ENCODE data around the gene SMURF1. TPM values are rescaled to one million over a fixed set of nuclear protein-coding genes. Genes with fewer than 3 reads are reported as not detected.
A peak's percentile ranks its signal among the peaks of the same experiment; 100 is the strongest.

Gene SMURF1
- polyA plus RNA-seq (2012; ENCODE audit: missing spikeins) = 4.2 TPM

DNA sequence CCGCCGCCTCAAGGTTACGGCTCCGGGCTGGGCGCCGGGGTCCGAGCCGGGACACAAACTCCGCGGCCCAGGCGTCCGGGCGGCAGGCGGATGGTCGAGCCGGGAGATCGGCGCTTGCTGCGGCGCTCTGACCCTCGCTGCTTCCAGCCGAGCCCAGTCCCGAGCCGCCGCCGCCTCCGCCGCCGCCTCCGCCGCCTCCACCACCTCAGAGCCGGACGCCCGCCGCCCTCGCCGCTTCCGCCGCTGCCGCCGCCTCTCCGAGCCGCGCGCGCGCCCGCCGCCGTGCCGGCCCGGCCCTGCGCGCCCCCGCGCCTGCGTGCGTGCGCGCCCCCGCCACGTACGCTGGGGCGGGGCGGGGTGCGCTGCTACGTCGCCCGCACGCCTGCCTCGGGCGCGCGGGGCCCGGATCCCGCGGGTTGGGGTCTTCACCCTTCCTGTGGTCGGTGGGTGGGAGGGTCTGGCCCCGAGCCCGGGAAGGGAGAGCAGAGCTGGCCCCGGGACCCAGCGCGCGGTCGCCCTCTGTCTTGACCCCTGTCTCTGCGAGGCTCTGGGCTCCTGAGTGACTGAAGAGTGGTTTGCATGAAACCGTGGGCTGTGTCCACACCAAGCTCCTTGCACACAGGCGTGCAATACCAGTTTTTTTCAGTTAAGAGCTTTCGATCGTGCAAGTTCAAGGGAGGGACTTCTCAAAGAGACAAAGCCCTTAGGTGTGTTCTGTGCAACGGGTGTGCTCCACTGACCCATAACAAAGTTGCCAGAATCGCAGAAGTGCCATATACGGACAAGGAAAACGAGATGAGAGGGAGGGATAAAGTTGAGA, at the start of gene SMURF1:
TSS of gene SMURF1 (minus strand) at position 256 of the 820 bp plus-strand sequence. CDS start 328 bp downstream, outside the sequence.
- TF ChIP-seq TAF1 (IDR thresholded peaks at IDR 0.05; ENCODE audit: borderline replicate concordance, low read depth, low read length) = no peak
- TF ChIP-seq POLR2AphosphoS5 (IDR thresholded peaks at IDR 0.05; ENCODE audit: low read depth, low read length) = no peak
- peak; percentile 70; the same call in 1 of the 2 replicates for TF ChIP-seq POLR2A (IDR thresholded peaks at IDR 0.05; ENCODE audit: low read depth, low read length)
- DNase-seq (ENCODE audit: insufficient read length) (peak; percentile 55), FAIRE-seq (peak; percentile 95)

DNA sequence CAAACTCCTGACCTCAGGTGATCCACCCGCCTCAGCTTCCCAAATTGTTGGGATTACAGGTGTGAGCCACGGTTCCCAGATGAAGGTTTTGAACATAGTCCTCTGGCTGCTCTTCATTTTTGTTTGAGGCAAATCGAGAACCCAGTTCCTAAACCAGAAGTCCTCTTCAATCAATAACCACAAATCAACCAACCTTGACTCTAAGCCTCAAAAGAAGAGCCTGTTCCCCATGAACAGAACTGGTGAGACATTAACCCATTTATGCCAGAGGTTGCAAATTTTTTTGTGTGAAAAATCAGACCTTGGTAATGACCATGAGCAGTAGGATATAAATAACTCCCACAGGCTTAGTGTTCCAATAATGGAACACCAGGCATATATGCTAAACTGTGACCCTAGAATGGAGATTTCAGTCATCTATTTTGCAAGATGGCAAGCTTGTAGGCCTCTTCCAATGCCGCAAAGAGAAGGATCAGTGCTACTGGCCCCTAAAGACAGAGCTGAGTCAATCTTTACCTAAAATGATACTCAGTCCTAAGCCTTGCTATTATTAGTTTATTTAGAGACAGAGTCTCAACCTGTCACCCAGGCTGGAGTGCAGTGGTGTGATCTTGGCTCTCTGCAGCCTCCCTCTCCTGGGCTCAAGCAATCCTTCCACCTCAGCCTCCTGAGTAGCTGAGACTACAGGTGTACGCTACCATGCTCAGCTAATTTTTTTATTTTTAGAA, 48.1 kb upstream of the SMURF1 start:
- no peak for TF ChIP-seq POLR2A (IDR thresholded peaks at IDR 0.05; ENCODE audit: low read depth, low read length)
- no peak for TF ChIP-seq POLR2AphosphoS5 (IDR thresholded peaks at IDR 0.05; ENCODE audit: low read depth, low read length)
- TF ChIP-seq TAF1 (IDR thresholded peaks at IDR 0.05; ENCODE audit: borderline replicate concordance, low read depth, low read length) = no peak
- FAIRE-seq = no peak

DNA sequence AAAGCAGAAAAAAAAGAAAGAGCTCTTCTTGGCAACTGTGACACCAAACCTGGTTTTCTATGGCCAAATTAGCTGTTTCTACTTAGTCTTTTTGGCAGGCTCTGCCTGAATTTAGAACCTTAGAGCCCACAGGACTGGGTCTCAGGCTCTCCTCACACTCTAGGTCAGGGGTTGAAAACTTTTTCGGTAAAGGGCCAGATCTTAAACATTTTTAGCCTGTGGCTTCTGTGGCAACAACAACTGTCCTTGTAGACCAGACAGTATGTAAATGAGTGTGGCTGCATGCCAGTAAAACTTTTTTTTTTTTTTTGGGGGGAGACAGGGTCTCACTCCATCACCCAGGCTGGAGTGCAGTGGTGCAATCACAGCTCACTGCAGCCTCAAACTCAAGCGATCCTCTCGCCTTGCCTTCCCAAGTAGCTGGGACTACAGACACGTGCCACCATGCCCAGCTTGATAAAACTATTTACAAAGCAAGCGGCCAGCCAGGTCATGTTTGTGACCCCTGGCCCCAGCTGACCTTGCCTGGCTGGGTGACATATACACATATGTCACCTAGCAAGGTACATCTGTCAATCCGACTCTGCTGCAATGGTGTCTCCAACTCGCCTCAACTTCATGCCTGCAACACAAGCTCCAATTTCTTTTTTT, 46.6 kb upstream of the SMURF1 start:
- DNase-seq (ENCODE audit: insufficient read length) = no peak
- no peak for TF ChIP-seq TAF1 (IDR thresholded peaks at IDR 0.05; ENCODE audit: borderline replicate concordance, low read depth, low read length)
- TF ChIP-seq POLR2AphosphoS5 (IDR thresholded peaks at IDR 0.05; ENCODE audit: low read depth, low read length) = no peak
- TF ChIP-seq POLR2A (IDR thresholded peaks at IDR 0.05; ENCODE audit: low read depth, low read length) = no peak
- no peak for FAIRE-seq

More for the DNA sequence above, 48.1 kb upstream of the SMURF1 start:
- no peak for DNase-seq (ENCODE audit: insufficient read length)

DNA sequence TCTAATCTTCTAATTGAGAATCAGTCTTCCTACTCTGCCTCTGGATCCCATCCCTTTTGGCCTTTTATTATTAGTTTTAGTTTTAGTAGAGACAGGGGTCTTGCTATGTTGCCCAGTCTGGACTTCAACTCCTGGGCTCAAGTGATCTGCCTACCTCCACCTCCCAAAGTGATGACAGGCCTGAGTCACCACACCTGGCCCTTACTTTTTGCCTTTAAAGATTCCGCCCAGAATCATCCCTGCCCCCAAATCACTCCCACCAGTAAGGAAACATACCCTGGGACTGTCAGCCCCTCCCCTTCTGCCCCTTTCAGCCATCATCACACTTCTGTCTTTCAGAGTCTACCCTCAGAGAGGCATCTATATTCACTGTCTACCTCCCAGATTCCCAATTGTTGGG, 45.3 kb upstream of the SMURF1 start:
- TF ChIP-seq POLR2A (IDR thresholded peaks at IDR 0.05; ENCODE audit: low read depth, low read length) (no peak), TAF1 (IDR thresholded peaks at IDR 0.05; ENCODE audit: borderline replicate concordance, low read depth, low read length) (no peak), POLR2AphosphoS5 (IDR thresholded peaks at IDR 0.05; ENCODE audit: low read depth, low read length) (no peak)
- DNase-seq (ENCODE audit: insufficient read length) = no peak

DNA sequence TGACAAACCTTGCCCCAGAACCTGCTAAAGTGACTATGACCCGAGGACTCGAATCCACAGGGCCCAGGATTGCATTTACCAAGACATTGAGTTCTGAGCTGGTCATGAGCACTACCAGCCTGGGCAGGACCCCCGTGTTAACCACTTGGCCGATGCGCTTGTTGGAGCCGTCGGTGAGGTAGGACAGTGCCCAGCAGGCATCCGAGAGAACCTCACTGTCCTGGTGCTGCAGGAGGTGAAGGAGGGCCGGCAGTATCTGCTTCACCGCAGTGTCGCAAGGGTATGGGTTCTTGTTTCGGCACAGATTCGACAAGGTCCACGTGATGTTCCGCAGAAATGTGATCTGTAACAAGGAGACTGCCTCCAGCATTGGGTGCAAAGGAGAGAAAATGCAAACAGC, 44.3 kb upstream of the SMURF1 start:
- TF ChIP-seq POLR2A (IDR thresholded peaks at IDR 0.05; ENCODE audit: low read depth, low read length) (no peak), TAF1 (IDR thresholded peaks at IDR 0.05; ENCODE audit: borderline replicate concordance, low read depth, low read length) (no peak), POLR2AphosphoS5 (IDR thresholded peaks at IDR 0.05; ENCODE audit: low read depth, low read length) (no peak)
- FAIRE-seq (no peak), DNase-seq (ENCODE audit: insufficient read length) (no peak)

More for the DNA sequence above, 45.3 kb upstream of the SMURF1 start:
- FAIRE-seq = no peak

DNA sequence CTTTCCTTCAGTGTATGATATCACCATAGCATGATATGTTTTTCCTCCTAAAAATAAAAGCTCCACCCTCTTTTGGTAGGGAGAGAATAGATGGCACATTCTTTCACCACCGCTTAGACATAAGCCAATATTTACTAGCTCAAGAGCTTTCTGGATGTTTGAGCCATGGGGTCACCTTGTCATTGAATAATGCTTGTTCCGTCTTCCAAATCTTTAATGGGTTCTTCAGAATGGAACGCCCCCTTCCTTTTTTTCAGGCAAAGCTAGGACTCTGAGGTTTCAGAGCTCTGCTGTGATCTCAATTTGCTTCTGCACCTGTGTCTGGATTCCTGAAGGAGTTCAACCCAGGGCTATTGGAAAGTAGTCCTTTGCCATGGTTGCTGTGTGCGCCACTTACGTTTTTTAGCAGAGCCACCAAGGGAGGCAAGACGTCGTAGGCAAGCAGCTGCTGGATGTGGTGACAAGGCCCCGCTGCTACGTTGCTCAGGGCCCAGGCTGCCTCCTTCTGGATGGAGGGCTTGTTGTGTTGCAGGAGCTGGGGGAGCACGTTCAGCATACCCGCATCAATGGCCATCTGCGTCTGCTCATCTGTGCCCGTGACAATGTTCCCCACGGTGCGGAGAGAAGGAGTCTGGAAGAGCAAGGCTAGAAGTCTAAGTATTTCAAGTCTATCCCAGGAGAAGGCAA, 40.8 kb upstream of the SMURF1 start:
- DNase-seq (ENCODE audit: insufficient read length) = no peak
- TF ChIP-seq POLR2AphosphoS5 (IDR thresholded peaks at IDR 0.05; ENCODE audit: low read depth, low read length) = no peak
- no peak for TF ChIP-seq POLR2A (IDR thresholded peaks at IDR 0.05; ENCODE audit: low read depth, low read length)
- no peak for TF ChIP-seq TAF1 (IDR thresholded peaks at IDR 0.05; ENCODE audit: borderline replicate concordance, low read depth, low read length)
- no peak for FAIRE-seq

DNA sequence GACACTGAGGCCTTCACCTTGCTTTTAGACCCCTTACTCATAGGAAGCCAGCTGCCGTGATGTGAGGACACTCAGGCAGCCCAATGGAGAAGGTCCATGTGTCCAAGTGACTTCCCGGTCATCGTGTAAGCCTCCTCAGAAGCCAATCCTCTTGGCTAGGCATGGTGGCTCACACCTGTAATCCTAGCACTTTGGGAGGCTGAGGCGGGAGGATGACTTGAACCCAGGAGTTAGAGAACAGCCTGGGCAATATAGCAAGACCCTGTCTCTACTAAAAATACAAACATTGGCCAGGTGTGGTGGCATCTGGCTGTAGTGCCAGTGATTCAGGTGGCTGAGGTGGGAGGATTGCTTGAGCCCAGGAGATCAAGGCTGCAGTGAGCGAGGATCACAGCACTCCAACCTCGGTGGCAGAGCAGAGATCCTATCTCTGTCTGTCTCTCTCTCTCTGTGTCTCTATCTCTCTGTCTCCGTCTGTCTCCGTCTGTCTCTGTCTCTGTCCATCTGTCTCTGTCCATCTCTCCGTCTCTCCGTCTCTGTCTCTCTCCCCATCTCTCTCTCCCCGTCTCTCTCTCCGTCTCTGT, 36.3 kb upstream of the SMURF1 start:
- no peak for FAIRE-seq
- DNase-seq (ENCODE audit: insufficient read length) = no peak
- TF ChIP-seq TAF1 (IDR thresholded peaks at IDR 0.05; ENCODE audit: borderline replicate concordance, low read depth, low read length) = no peak
- TF ChIP-seq POLR2A (IDR thresholded peaks at IDR 0.05; ENCODE audit: low read depth, low read length) = no peak
- no peak for TF ChIP-seq POLR2AphosphoS5 (IDR thresholded peaks at IDR 0.05; ENCODE audit: low read depth, low read length)

DNA sequence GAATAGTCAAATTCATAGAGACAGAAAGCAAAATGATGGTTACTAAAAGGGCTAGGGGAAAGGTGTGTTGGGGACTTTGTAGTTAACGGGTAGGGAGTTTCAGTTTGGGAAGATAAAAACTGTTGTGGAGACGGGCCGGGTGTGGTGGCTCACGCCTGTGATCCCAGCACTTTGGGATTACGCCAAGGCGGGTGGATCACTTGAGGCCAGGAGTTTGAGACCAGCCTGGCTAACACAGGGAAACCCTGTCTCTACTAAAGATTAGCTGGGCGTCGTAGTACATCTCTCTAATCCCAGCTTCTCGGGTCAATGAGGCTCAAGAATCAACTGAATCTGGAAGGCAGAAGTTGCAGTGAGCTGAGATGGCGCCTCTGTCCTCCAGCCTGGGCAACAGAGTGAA, 33.3 kb upstream of the SMURF1 start:
- TF ChIP-seq POLR2AphosphoS5 (IDR thresholded peaks at IDR 0.05; ENCODE audit: low read depth, low read length) (no peak), TAF1 (IDR thresholded peaks at IDR 0.05; ENCODE audit: borderline replicate concordance, low read depth, low read length) (no peak), POLR2A (IDR thresholded peaks at IDR 0.05; ENCODE audit: low read depth, low read length) (no peak)
- FAIRE-seq (no peak), DNase-seq (ENCODE audit: insufficient read length) (no peak)

DNA sequence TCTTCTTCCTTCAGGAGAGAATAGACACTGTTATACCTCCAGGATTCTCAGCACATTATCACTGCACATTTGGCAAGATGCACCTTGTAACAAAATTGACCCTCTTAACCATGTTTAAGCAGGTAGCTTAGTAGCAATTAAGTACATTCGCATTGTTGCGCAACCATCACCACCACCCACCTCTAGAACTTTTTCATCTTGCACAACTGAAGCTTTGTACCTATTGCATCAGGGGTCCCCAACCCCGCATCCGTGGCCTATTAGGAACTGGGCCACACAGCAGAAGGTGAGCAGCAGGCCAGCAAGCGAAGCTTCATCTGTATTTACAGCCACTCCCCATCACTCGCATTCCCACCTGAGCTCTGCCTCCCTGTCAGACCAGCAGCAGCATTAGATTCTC, 29.9 kb upstream of the SMURF1 start:
- TF ChIP-seq POLR2AphosphoS5 (IDR thresholded peaks at IDR 0.05; ENCODE audit: low read depth, low read length) (no peak), TAF1 (IDR thresholded peaks at IDR 0.05; ENCODE audit: borderline replicate concordance, low read depth, low read length) (no peak), POLR2A (IDR thresholded peaks at IDR 0.05; ENCODE audit: low read depth, low read length) (no peak)
- no peak for DNase-seq (ENCODE audit: insufficient read length)
- FAIRE-seq = no peak

DNA sequence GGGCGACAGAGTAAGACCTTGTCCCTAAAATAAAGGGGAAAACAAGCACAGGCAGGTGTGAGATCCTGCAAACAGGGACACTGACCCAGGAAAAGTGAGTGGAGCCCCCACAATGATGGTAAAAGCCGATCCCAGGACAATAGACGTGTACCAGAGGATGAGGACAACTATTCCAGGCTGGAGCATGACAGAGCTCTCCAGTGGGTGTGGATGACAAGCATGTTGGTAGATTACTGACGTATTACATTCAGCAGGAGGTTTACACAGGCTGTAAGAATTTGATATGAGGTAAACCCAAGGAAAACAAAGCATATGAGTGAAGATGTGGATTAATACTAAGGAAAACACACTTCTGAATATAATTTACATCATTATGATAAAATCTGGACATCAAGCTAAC, 27.8 kb upstream of the SMURF1 start:
- no peak for FAIRE-seq
- no peak for DNase-seq (ENCODE audit: insufficient read length)
- no peak for TF ChIP-seq POLR2AphosphoS5 (IDR thresholded peaks at IDR 0.05; ENCODE audit: low read depth, low read length)
- TF ChIP-seq POLR2A (IDR thresholded peaks at IDR 0.05; ENCODE audit: low read depth, low read length) = no peak
- TF ChIP-seq TAF1 (IDR thresholded peaks at IDR 0.05; ENCODE audit: borderline replicate concordance, low read depth, low read length) = no peak
